ENCODE results near the gene MSL1. TPM values are rescaled to one million over a fixed set of nuclear protein-coding genes. Genes with fewer than 3 reads are reported as not detected.

The MSL1 gene
- total and polyA plus RNA-seq, 2 of the 4 experiments (the other 2 are of a cell fraction): 28.3 to 48.4 TPM

DNA sequence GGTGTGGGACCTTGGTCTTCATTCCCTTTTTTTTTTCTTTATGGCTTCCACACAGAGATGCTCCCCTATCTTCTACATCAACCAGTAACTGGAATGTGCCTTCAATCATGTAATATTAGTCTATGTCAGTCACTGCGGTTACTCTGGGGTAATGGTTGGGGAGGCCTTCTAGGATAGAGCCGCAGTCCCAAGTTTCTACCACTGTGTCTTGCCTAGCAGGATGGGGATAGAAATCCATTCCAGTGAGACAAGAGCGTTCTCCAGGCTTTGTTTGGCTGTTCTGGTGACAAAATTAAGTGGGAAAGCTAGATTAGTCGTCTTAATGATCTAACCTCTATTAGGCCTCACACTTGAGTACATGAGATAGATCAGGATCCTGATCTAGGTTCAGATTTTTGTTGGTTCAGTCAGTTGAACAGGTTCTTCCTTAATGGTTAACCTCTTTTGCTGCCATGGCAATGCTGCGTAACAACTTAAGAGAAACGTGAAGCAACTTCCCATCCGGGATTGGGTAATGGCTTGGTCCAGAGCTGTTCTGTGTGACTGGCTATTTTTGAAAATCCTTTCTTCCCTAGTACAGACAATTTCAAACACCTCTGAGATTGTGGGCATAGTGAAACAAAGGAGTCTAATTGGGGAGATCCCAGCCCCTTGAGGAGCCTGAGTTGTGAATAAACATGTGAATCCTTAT, 8.7 kb downstream of the MSL1 start:
- Histone ChIP-seq H3K9me3 (ENCODE audit: control insufficient read depth, insufficient read depth, low read length) (no peaks in the 10 kb centered on the region), H3K56ac (ENCODE audit: extremely low read depth, insufficient read depth, low read length) (no peak overlapping the region), H3K4me3 (ENCODE audit: insufficient read depth, low read depth, low read length) (no peak overlapping the region), H3K36me3 (ENCODE audit: control insufficient read depth, insufficient read depth, low read length) (peaks cover 69% of the 10 kb centered on the region), H3K27me3 (ENCODE audit: control insufficient read depth, insufficient read depth, low read length) (no peaks in the 10 kb centered on the region), H2BK15ac (ENCODE audit: low read depth, low read length) (no peak overlapping the region), H3K4me2 (ENCODE audit: low read depth, low read length) (no peak overlapping the region), H3K79me1 (ENCODE audit: low read depth in 1 of 2, low read length in 2 of 2) (peaks cover 33 to 71% of the 10 kb centered on the region in 2 experiments), H4K91ac (ENCODE audit: insufficient read depth, low read depth, low read length) (no peak overlapping the region), H4K8ac (ENCODE audit: low read depth in 2 of 2, low read length in 2 of 2) (peak overlapping the region in 1 of 2 experiments; percentile 54; a peak in 2 of 4 replicates), H3K14ac (replicated peaks; ENCODE audit: low read depth, low read length) (no peak overlapping the region), H2AK9ac (replicated peaks; ENCODE audit: low read depth, low read length, poor library complexity) (no peak overlapping the region), H3K27ac (ENCODE audit: insufficient read depth, low read length) (no peak overlapping the region), H2AK5ac (ENCODE audit: low read depth, low read length) (no peak overlapping the region), H3K4me1 (ENCODE audit: control insufficient read depth, insufficient read depth, low read length) (no peaks in the 10 kb centered on the region), H2BK120ac (ENCODE audit: low read depth, low read length) (no peak overlapping the region), H2AFZ (replicated peaks; ENCODE audit: low read length, poor library complexity) (no peak overlapping the region), H2BK5ac (ENCODE audit: low read depth, low read length, poor library complexity, severe bottlenecking) (no peak overlapping the region), H3K23ac (ENCODE audit: low read depth, low read length) (peak overlapping the region; percentile 23; the same call in 1 of the 2 replicates), H3K4ac (ENCODE audit: low read depth, low read length) (no peak overlapping the region), H4K20me1 (ENCODE audit: insufficient read depth, low read length) (peaks cover 27% of the 10 kb centered on the region; the same call in 1 of the 2 replicates), H3K9ac (ENCODE audit: low read depth, low read length) (no peak overlapping the region), H3K9me1 (ENCODE audit: insufficient read depth, low read length) (peaks cover 8% of the 10 kb centered on the region; the same call in 1 of the 2 replicates), H2BK20ac (ENCODE audit: low read depth, low read length) (no peak overlapping the region), H3K18ac (ENCODE audit: low read depth, low read length) (no peak overlapping the region), H4K5ac (ENCODE audit: low read depth, low read length) (peak overlapping the region; percentile 50; the same call in 1 of the 2 replicates)
- in situ Hi-C loops (cut with MboI; ENCODE audit: low sequenced_read_pairs) (no loop called here), intact Hi-C loops (cut with micrococcal nuclease) (no loop called here), dilution Hi-C loops (cut with HindIII; ENCODE audit: low sequenced_read_pairs, unreplicated experiment) (no loop called here)
- WGBS, 2 experiments (ENCODE audit: extremely low coverage in 2 of 2, insufficient read length in 1 of 2): 100% methylated on average over 1 of the region's 7 CpGs; no CpG with 5 or more reads in 1 of the 2 experiments
- no TSS peak for BruUV-seq (replicated peaks)
- ATAC-seq (ENCODE audit: low read depth) (no peak), DNase-seq (no peak)
- CTCF ChIA-PET: no interaction called here
- TF ChIP-seq MAFK (IDR thresholded peaks at IDR 0.05; ENCODE audit: low read depth, low read length) (no peak), RAD21 (IDR thresholded peaks at IDR 0.05; ENCODE audit: low read length) (no peak), CHD1 (IDR thresholded peaks at IDR 0.05; ENCODE audit: low read depth, low read length) (no peak), POLR2A (IDR thresholded peaks at IDR 0.05; ENCODE audit: low read depth, low read length) (no peak), MXI1 (IDR thresholded peaks at IDR 0.05; ENCODE audit: borderline replicate concordance, low read depth, low read length) (no peak), RFX5 (IDR thresholded peaks at IDR 0.05; ENCODE audit: low read depth, low read length) (no peak), MAZ (IDR thresholded peaks at IDR 0.05; ENCODE audit: borderline replicate concordance, low read depth, low read length) (no peak), RCOR1 (IDR thresholded peaks at IDR 0.05; ENCODE audit: insufficient replicate concordance, low read length) (no peak), NFE2L2 (IDR thresholded peaks at IDR 0.05; ENCODE audit: low read depth, low read length) (no peak), CEBPB (IDR thresholded peaks at IDR 0.05; ENCODE audit: low read depth, low read length) (no peak), SMC3 (IDR thresholded peaks at IDR 0.05; ENCODE audit: low read depth, low read length) (no peak), ELK1 (IDR thresholded peaks at IDR 0.05; ENCODE audit: borderline replicate concordance, low read depth, low read length) (no peak)
- TF ChIP-seq, protein P1, sequence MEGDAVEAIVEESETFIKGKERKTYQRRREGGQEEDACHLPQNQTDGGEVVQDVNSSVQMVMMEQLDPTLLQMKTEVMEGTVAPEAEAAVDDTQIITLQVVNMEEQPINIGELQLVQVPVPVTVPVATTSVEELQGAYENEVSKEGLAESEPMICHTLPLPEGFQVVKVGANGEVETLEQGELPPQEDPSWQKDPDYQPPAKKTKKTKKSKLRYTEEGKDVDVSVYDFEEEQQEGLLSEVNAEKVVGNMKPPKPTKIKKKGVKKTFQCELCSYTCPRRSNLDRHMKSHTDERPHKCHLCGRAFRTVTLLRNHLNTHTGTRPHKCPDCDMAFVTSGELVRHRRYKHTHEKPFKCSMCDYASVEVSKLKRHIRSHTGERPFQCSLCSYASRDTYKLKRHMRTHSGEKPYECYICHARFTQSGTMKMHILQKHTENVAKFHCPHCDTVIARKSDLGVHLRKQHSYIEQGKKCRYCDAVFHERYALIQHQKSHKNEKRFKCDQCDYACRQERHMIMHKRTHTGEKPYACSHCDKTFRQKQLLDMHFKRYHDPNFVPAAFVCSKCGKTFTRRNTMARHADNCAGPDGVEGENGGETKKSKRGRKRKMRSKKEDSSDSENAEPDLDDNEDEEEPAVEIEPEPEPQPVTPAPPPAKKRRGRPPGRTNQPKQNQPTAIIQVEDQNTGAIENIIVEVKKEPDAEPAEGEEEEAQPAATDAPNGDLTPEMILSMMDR (conservative IDR thresholded peaks at IDR 0.05; ENCODE audit: low read depth, low read length): no peak
- TF ChIP-seq, protein P2, sequence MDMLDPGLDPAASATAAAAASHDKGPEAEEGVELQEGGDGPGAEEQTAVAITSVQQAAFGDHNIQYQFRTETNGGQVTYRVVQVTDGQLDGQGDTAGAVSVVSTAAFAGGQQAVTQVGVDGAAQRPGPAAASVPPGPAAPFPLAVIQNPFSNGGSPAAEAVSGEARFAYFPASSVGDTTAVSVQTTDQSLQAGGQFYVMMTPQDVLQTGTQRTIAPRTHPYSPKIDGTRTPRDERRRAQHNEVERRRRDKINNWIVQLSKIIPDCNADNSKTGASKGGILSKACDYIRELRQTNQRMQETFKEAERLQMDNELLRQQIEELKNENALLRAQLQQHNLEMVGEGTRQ (IDR thresholded peaks at IDR 0.05; ENCODE audit: low read depth, low read length): no peak
- POLR2A ChIA-PET (ENCODE audit: unreplicated experiment): no interaction called here
